ENCODE results near the gene RBPJL.

RBPJL gene

DNA sequence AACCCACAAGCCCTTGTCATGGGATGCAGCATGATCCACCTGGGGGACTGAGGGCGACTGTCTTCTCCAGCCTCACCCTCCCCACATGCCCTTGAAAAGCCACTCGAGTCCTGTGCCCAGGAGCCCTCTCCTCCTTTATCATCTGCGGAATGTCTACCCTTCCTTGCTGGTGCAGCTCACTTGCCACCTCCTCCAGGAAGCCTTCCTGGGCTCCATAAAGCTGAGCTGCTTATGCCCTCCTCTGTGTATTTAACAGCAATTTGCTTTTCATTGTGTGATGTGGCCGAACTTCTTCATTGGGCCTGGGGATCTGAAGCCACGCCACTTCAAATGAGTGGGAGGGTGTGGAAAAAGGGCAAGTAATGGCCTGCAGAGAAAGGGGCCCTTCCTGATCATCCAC is 17.8 kb upstream of the RBPJL start:
- TF ChIP-seq EZH2phosphoT487 (conservative IDR thresholded peaks at IDR 0.05; ENCODE audit: low read length) = no peak
- TF ChIP-seq, protein P1, sequence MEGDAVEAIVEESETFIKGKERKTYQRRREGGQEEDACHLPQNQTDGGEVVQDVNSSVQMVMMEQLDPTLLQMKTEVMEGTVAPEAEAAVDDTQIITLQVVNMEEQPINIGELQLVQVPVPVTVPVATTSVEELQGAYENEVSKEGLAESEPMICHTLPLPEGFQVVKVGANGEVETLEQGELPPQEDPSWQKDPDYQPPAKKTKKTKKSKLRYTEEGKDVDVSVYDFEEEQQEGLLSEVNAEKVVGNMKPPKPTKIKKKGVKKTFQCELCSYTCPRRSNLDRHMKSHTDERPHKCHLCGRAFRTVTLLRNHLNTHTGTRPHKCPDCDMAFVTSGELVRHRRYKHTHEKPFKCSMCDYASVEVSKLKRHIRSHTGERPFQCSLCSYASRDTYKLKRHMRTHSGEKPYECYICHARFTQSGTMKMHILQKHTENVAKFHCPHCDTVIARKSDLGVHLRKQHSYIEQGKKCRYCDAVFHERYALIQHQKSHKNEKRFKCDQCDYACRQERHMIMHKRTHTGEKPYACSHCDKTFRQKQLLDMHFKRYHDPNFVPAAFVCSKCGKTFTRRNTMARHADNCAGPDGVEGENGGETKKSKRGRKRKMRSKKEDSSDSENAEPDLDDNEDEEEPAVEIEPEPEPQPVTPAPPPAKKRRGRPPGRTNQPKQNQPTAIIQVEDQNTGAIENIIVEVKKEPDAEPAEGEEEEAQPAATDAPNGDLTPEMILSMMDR (IDR thresholded peaks at IDR 0.05; ENCODE audit: insufficient read depth, low read length, poor library complexity, severe bottlenecking) = no peak
- no peaks in the 10 kb centered on the region for H4K20me1 ChIP-seq (ENCODE audit: low read depth, low read length)
- H3K27ac ChIP-seq (ENCODE audit: low read depth, low read length) = no peak overlapping the region
- H3F3A ChIP-seq (ENCODE audit: insufficient read depth) = no peaks in the 10 kb centered on the region
- H3K4me2 ChIP-seq (ENCODE audit: low read depth, low read length, poor library complexity, severe bottlenecking) = no peak overlapping the region
- no peaks in the 10 kb centered on the region for H3K27me3 ChIP-seq (ENCODE audit: low read length)
- no peak overlapping the region for H3K9ac ChIP-seq (ENCODE audit: low read length)
- no peaks in the 10 kb centered on the region for H3K9me2 ChIP-seq (replicated peaks; ENCODE audit: insufficient read depth, low read length)
- no peaks in the 10 kb centered on the region for H3K79me2 ChIP-seq (ENCODE audit: insufficient read depth, low read length)
- no peaks in the 10 kb centered on the region for H3K36me3 ChIP-seq (ENCODE audit: low read length)
- no peak overlapping the region for H3K4me3 ChIP-seq (ENCODE audit: insufficient read depth, low read length, poor library complexity, severe bottlenecking)
- no peaks in the 10 kb centered on the region for H3K9me3 ChIP-seq (ENCODE audit: insufficient read depth, low read length)
- no peak overlapping the region for H2AFZ ChIP-seq (ENCODE audit: low read depth, low read length, severe bottlenecking)

DNA sequence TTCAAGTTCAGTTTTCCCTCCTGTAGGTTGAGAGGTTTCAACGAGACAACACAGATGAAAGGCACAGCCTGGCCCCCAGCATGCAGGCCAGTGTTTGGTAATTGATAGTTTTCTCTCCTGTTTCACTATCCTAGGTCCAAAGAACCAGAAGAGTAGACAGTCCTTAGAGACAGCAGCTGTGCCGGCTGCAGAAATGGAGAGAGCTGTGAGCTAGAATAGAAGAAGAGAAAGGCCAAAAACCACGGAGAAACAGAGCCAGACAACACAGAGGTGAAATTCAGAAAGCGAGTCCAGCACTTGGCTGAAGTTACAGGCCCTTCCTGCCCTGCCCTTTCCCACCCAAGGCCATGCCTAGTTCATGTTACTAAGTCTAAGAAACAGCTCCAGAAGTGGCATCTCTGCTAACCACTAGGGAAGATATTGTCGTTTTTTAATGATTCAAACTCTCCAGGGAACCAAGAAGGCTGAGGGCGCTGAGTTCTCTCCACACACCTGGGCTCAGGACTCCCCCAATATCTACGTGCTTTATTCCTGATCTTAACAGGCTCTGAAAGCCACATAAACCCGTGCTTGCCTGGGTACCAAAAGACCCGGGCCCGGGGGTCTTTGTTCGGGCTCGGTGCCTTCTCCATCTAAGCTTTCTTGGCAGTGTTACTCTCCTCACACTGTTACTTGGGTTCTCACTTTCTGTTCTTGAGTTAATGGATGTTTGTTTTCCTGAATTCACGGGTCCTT is 16.5 kb upstream of the RBPJL start:
- H3K9me3 ChIP-seq (ENCODE audit: insufficient read depth, low read length) = no peaks in the 10 kb centered on the region
- no peaks in the 10 kb centered on the region for H3F3A ChIP-seq (ENCODE audit: insufficient read depth)
- no peak overlapping the region for H3K27ac ChIP-seq (ENCODE audit: low read depth, low read length)
- no peaks in the 10 kb centered on the region for H3K9me2 ChIP-seq (replicated peaks; ENCODE audit: insufficient read depth, low read length)
- no peaks in the 10 kb centered on the region for H3K36me3 ChIP-seq (ENCODE audit: low read length)
- H2AFZ ChIP-seq (ENCODE audit: low read depth, low read length, severe bottlenecking) = no peak overlapping the region
- H4K20me1 ChIP-seq (ENCODE audit: low read depth, low read length) = no peaks in the 10 kb centered on the region
- no peaks in the 10 kb centered on the region for H3K79me2 ChIP-seq (ENCODE audit: insufficient read depth, low read length)
- no peak overlapping the region for H3K4me2 ChIP-seq (ENCODE audit: low read depth, low read length, poor library complexity, severe bottlenecking)
- no peak overlapping the region for H3K9ac ChIP-seq (ENCODE audit: low read length)
- H3K27me3 ChIP-seq (ENCODE audit: low read length) = no peaks in the 10 kb centered on the region
- TF ChIP-seq EZH2phosphoT487 (conservative IDR thresholded peaks at IDR 0.05; ENCODE audit: low read length) = no peak
- TF ChIP-seq, protein P1 (IDR thresholded peaks at IDR 0.05; ENCODE audit: insufficient read depth, low read length, poor library complexity, severe bottlenecking) = no peak
- H3K4me3 ChIP-seq (ENCODE audit: insufficient read depth, low read length, poor library complexity, severe bottlenecking) = no peak overlapping the region

DNA sequence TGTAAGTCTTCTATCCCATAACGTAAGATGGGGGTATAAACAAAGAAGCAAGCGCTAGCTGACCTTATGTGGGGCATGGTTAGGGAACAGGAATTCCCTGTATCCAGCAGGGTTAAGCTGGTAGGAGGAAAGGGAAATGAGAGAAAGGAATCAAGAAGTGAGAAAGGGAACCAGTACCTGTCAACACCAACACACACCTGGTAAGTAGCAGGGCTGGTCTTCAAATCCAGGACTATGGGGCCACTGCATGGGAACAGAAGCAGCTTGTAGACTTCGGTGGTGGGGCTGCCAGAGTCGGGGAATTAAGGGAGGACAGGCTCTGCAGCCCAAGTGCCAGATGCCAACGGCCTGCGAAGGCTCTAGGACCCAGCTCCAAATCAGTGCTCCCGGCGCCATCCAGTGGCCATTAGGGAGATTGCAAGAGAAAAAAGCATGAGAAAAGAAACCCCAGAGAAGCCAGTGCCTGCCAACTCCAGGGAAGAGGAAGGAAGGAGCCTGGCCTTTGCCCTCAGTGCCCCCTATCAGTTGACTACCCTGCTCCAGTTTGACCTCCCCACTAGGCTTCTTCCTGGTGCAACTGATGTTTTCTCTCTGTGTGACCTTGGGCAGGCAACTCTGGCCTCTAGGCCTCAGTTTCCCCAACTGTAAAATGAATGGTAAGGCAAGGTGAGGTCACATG is 15.8 kb upstream of the RBPJL start:
- H3K27me3 ChIP-seq (ENCODE audit: low read length) = no peaks in the 10 kb centered on the region
- no peak overlapping the region for H3K4me2 ChIP-seq (ENCODE audit: low read depth, low read length, poor library complexity, severe bottlenecking)

More for the DNA sequence above, 15.8 kb upstream of the RBPJL start:
- H3K4me3 ChIP-seq (ENCODE audit: insufficient read depth, low read length, poor library complexity, severe bottlenecking) = no peak overlapping the region
- no peaks in the 10 kb centered on the region for H3K36me3 ChIP-seq (ENCODE audit: low read length)
- no peaks in the 10 kb centered on the region for H3F3A ChIP-seq (ENCODE audit: insufficient read depth)
- H3K9ac ChIP-seq (ENCODE audit: low read length) = no peak overlapping the region
- no peak overlapping the region for H3K27ac ChIP-seq (ENCODE audit: low read depth, low read length)
- no peak overlapping the region for H2AFZ ChIP-seq (ENCODE audit: low read depth, low read length, severe bottlenecking)
- H3K9me2 ChIP-seq (replicated peaks; ENCODE audit: insufficient read depth, low read length) = no peaks in the 10 kb centered on the region
- no peaks in the 10 kb centered on the region for H3K79me2 ChIP-seq (ENCODE audit: insufficient read depth, low read length)
- no peaks in the 10 kb centered on the region for H3K9me3 ChIP-seq (ENCODE audit: insufficient read depth, low read length)
- TF ChIP-seq EZH2phosphoT487 (conservative IDR thresholded peaks at IDR 0.05; ENCODE audit: low read length) = no peak
- TF ChIP-seq, protein P1 (IDR thresholded peaks at IDR 0.05; ENCODE audit: insufficient read depth, low read length, poor library complexity, severe bottlenecking) = peak; percentile 71
- no peaks in the 10 kb centered on the region for H4K20me1 ChIP-seq (ENCODE audit: low read depth, low read length)
